GM12878 (cell line): ENCODE measurements around the gene ARMCX4.

Experiments used
- BRCA1 ChIP-seq: IDR thresholded peaks from 2 replicates; pipeline ENCODE4 v1.6.1; 2011; ENCODE audit warnings: low read depth, low read length, improper control_type of control experiment
- EP300 ChIP-seq, 2 experiments: fragments of 150-350 bp in 1 of 2; IDR thresholded peaks; 2 replicates each; pipeline ENCODE4 v1.6.1; 2011 to 2012; ENCODE audit warnings: low read depth in 2 of 2, low read length in 2 of 2, borderline replicate concordance in 1 of 2, improper control_type of control experiment in 1 of 2, inconsistent platforms in 1 of 2; ENCODE audit not compliant: control insufficient read depth in 1 of 2
- KDM1A ChIP-seq: fragments of 200-600 bp; sonication (generic); IDR thresholded peaks from 2 replicates; pipeline ENCODE4 v1.6.1; 2016; ENCODE audit warnings: borderline replicate concordance
- MTA3 ChIP-seq: IDR thresholded peaks from 2 replicates; pipeline ENCODE4 v1.6.1; 2012; ENCODE audit warnings: low read length, inconsistent platforms, borderline replicate concordance
- NFYA ChIP-seq: IDR thresholded peaks from 2 replicates; pipeline ENCODE4 v1.6.1; 2011; ENCODE audit warnings: low read depth, mild to moderate bottlenecking, low read length, improper control_type of control experiment, borderline replicate concordance
- NR2C1 ChIP-seq: fragments of 450-650 bp; IDR thresholded peaks from 2 replicates; pipeline ENCODE4 v1.6.1; 2017; ENCODE audit warnings: antibody characterized with exemption, mild to moderate bottlenecking, moderate library complexity
- POLR2A ChIP-seq: IDR thresholded peaks from 2 replicates; pipeline ENCODE4 v1.6.1; 2011; ENCODE audit warnings: low read depth, mild to moderate bottlenecking, low read length
- POLR2AphosphoS5 ChIP-seq: IDR thresholded peaks from 2 replicates; pipeline ENCODE4 v1.6.1; 2011; ENCODE audit warnings: mild to moderate bottlenecking, low read length, inconsistent platforms
- RAD21 ChIP-seq: IDR thresholded peaks from 2 replicates; pipeline ENCODE4 v1.6.1; 2011; ENCODE audit warnings: mild to moderate bottlenecking, low read depth, low read length, moderate library complexity; ENCODE audit not compliant: insufficient read depth
- SIN3A ChIP-seq: IDR thresholded peaks from 2 replicates; pipeline ENCODE4 v1.6.1; 2012; ENCODE audit warnings: low read depth, low read length, improper control_type of control experiment
- SRF ChIP-seq, 2 experiments: IDR thresholded peaks; 2 replicates each; pipeline ENCODE4 v1.6.1; 2011; ENCODE audit warnings: low read depth in 2 of 2, low read length in 2 of 2, mild to moderate bottlenecking in 1 of 2, moderate library complexity in 1 of 2
- ZNF274 ChIP-seq: IDR thresholded peaks from one replicate; pipeline ENCODE4 v1.8.0; 2011; ENCODE audit not compliant: insufficient read length, insufficient read depth
- TF ChIP-seq, protein P1 (sequence below), 3 experiments: IDR thresholded peaks in 2 of 3; conservative IDR thresholded peaks in 1 of 3; 2 replicates each; pipeline ENCODE4 v1.5.1; 2011; ENCODE audit warnings: low read depth in 3 of 3, low read length in 3 of 3, mild to moderate bottlenecking in 3 of 3, control low read depth in 2 of 3, moderate library complexity in 2 of 3, inconsistent platforms in 1 of 3, mixed read lengths in 1 of 3; ENCODE audit not compliant: control insufficient read depth in 2 of 3, insufficient read depth in 1 of 3; ENCODE audit errors: extremely low read depth in 1 of 3

DNA sequence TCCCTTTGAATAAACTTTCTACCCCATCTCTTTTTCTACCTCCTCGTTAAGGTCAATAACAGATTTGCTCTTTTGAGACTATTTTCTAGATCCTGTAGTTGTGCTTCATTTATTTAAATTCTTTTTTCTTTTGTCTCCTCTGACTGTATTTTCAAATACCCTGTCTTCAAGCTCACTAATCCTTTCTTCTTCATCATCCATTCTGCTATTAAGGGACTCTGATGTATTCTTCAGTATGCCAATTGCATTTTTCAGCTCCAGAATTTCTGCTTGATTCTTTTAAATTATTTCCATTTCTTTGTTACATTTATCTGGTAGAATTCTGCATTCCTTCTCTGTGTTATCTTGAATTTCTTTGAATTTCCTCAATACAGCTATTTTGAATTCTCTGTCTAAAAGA is 36.0 kb upstream of the ARMCX4 start:
- TF ChIP-seq, protein P1, sequence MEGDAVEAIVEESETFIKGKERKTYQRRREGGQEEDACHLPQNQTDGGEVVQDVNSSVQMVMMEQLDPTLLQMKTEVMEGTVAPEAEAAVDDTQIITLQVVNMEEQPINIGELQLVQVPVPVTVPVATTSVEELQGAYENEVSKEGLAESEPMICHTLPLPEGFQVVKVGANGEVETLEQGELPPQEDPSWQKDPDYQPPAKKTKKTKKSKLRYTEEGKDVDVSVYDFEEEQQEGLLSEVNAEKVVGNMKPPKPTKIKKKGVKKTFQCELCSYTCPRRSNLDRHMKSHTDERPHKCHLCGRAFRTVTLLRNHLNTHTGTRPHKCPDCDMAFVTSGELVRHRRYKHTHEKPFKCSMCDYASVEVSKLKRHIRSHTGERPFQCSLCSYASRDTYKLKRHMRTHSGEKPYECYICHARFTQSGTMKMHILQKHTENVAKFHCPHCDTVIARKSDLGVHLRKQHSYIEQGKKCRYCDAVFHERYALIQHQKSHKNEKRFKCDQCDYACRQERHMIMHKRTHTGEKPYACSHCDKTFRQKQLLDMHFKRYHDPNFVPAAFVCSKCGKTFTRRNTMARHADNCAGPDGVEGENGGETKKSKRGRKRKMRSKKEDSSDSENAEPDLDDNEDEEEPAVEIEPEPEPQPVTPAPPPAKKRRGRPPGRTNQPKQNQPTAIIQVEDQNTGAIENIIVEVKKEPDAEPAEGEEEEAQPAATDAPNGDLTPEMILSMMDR (IDR thresholded peaks at IDR 0.05 in 2 of 3, conservative IDR thresholded peaks at IDR 0.05 in 1 of 3; ENCODE audit: control insufficient read depth in 2 of 3, extremely low read depth in 1 of 3, insufficient read depth in 1 of 3, low read depth in 3 of 3, low read length in 3 of 3), result no peak
- TF ChIP-seq BRCA1 (no peak), RAD21 (no peak), NFYA (no peak), MTA3 (no peak), EP300 (IDR thresholded peaks at IDR 0.05; ENCODE audit: borderline replicate concordance in 1 of 2, control insufficient read depth in 1 of 2, low read depth in 2 of 2, low read length in 2 of 2) (no peak), ZNF274 (no peak), NR2C1 (no peak), KDM1A (no peak), SIN3A (no peak), POLR2A (no peak), SRF (IDR thresholded peaks at IDR 0.05; ENCODE audit: low read depth in 2 of 2, low read length in 2 of 2) (no peak), POLR2AphosphoS5 (no peak)
